ENCODE results near the gene DIPK1B. TPM values are rescaled to one million over a fixed set of nuclear protein-coding genes. Genes with fewer than 3 reads are reported as not detected.
"Not testable (repeated sequence)": the region's sequence is repeated elsewhere in the genome, so short reads cannot be mapped to it uniquely, and the experiment has no call there.

Gene DIPK1B
- polyA plus RNA-seq, 3 donors = 25.9 to 31.9 (median 27.3) TPM

DNA sequence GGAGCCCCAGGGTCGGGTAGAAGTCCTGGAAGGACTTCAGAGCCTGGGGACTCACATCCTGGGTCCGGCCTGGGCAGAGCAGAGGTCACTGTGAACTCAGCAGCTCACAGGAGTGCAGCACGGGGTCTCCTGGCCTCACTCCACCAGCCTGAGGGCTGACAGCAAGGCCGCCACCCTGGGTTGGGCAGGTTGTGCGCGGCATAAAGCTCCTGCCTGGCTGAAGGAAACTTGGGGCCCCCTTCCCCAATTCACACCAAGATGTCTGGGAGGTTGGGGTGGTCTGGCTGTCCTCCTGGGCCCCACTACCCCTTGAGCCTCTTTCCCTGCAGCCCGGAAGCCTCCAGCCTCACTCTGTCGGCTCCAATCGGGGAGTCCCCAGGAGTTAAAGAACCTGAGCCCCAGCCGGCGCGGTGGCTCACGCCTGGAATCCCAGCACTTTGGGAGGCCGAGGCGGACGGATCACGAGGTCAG, 49.9 kb downstream of the DIPK1B start:
- DNase-seq (ENCODE audit: low read depth in 3 of 3, low spot score in 2 of 3) = no peak

DNA sequence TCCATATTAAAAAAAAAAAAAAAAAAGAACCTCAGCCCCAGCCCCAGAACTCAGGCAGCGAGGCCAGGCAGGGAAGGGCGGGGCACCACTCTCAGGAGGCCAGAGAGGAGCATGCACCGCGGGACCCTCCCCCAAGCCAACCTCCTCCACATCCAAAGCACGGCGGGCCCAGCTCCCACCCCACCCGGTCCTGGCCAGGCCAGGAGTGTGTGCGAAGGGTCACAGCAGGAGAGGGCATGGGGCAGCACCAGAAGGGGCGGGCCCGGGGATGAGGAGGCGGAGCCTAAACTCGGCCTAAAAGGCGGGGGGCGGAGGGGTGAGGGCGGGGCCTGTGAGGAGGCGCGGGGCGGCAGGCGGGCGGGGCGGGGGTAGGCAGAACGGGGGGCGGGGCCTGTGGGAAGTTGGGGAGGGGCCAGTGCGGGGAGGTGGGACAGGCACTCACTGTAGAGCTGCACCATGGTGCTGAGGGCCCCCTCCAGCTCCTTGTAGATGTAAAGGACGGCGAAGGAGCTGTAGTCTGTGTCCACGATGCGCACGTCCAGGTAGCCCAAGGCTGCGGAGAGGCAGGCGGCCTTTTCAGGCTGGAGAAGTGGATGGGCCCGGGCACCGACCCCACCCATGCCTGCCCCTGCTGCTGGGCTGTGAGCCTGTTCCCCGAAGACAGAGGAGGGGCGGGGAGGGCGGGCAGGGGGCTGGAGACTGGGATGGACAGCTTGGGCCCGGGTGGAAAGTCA, 50.7 kb downstream of the DIPK1B start:
- no peak for DNase-seq (ENCODE audit: low read depth in 3 of 3, low spot score in 2 of 3)

DNA sequence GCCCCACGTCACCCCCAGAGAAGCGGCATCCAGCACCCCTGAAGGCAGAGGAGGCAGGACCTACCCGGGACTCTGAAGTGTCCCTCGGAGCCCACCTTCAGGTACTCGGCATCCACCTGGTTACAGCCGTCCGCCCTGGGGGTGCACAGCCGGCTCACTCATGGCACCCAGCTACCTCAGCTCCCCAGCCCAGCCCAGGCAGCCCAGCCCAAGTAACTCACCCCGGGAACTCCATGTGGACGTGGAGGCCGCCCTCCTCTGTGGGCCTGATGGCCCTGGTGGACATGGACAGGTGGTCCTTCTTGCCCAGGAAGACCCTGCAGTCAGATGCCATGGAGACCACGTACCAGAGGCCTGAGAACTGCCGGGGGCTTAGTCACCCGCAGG, 51.3 kb downstream of the DIPK1B start:
- DNase-seq (ENCODE audit: low read depth in 3 of 3, low spot score in 2 of 3) = no peak

DNA sequence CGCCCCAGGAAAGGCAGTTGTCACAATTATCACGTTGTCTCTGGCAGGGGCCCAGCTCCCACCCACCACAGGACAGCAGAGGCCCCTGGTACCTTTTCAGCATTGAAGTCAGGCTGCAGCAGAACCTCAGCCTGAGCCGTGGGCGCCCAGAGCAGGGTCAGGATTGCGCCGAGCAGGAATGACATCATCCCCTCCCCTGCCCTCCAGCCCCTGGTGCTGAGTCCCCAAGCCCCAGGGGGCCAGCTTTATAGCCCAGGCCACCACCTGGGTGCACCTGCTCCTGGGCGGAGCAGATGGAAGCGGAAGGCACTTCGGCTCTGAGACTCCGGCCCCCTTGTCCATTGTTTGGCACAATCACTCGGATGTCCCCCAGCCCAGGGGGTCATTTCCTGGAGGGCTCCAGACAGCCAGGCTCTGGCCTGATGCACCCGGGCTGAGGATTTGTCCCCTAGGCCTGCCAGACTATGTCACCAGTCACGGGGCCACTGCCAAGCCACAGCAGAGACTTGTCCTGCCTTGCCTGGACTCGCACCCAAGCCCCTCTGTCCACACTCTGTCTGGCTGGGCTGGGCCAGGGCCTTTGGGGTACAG, 52.0 kb downstream of the DIPK1B start, which contains the start of gene LCN15:
LCN15 (minus strand) TSS at position 218 of the 591 bp plus-strand sequence; CDS start at position 188, 30 bp downstream.
- DNase-seq (ENCODE audit: low read depth in 3 of 3, low spot score in 2 of 3) = no peak

DNA sequence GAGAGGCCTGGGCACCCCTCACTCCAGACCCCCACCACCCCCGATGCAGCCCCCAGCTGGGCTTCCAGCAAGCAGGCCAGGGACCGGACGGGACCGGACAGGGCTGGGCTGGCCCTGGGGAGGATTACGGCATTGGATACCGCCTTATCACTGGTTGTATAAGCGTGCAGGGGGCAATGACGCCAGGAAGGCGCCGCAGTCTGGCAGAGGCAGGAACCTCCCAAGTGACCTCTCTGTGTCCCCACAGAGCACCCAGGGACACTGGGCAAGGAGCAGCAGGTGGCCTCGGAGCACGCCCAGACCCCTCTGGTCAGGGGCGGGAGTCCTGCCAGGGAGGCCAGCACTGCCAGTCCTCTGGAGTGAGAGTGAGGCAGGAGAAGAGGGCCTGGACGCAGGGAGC, 52.7 kb downstream of the DIPK1B start:
- DNase-seq (ENCODE audit: low read depth in 3 of 3, low spot score in 2 of 3) = no peak

DNA sequence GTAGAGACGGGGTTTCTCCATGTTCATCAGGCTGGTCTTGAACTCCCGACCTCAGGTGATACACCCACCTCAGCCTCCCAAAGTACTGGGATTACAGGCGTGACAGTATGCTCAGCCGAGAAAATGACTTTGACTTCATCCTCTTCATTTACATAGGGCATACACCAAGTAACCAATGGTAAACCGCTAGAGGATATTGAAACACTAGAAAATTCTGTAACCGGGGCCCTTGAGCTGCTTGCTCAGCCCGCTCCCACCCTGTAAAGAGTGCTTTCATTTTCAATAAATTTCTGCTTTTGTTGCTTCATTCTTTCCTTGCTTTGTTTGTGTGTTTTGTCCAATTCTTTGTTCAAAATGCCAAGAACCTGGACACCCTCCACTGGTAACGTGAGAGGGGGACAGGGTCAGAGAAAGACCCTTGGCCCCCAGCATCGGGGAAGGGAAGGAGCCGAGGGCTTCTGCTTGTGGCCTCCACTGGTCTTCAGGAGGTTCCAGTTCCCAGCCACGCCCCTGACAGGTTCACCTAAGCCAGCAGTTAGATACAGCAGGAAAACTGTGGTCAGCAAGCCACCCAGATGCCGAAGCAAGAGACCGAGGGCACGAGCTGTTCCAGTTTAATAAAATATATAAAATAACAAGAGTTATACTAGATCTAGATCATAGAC, 53.5 kb downstream of the DIPK1B start:
- not testable (repeated sequence) for DNase-seq (ENCODE audit: low read depth in 3 of 3, low spot score in 2 of 3)

DNA sequence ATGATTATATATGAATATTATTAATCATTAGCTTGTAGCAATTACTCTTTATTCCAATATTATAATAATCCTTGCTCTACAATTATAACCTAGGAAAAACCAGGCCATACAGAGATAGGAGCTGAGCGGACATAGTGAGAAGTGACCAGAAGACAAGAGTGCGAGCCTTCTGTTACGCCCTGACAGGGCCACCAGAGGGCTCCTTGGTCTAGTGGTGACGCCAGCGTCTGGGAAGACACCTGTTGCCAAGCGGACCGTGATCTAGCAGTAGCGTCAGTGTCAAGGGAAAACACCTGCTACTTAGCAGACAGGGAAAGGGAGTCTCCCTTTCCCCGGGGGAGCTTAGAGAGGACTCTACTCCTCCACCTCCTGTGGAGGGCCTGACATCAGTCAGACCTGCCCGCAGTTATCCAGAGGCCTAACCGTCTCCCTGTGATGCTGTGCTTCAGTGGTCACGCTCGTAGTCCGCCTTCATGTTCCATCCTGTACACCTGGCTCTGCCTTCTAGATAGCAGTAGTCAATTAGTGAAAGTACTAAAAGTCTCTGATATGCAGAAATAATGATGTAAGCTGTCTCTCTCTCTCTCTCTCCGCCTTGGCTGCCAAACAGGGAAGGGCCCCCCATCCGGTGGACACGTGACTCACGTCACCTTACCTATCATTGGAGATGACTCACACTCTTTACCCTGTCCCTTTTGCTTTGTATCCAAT, 54.2 kb downstream of the DIPK1B start:
- not testable (repeated sequence) for DNase-seq (ENCODE audit: low read depth in 3 of 3, low spot score in 2 of 3)

DNA sequence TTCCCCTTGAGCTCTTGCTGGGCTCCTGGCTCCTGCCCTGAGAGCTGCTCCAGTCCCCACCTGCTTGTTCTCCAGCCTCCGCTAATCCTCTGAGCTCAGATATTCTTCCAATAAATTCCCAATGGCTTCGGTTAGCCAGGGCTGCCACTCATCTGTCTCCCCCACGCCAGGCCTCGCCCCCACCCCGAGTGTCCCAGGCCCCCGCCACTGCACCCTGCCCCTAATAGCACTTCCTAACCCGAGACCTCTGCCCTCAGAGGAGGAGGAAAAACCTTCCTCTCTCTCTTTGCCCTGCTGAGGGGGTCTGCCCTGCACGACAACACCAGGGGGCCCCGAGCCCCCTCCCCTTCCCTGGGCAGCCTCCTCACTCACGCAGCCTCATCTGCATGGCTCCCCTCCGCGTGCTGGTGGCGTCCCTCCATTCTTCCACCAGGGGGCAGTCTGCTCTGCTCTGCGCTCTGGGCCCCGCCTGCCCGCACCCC, 57.4 kb downstream of the DIPK1B start:
- no peak for DNase-seq (ENCODE audit: low read depth in 3 of 3, low spot score in 2 of 3)

DNA sequence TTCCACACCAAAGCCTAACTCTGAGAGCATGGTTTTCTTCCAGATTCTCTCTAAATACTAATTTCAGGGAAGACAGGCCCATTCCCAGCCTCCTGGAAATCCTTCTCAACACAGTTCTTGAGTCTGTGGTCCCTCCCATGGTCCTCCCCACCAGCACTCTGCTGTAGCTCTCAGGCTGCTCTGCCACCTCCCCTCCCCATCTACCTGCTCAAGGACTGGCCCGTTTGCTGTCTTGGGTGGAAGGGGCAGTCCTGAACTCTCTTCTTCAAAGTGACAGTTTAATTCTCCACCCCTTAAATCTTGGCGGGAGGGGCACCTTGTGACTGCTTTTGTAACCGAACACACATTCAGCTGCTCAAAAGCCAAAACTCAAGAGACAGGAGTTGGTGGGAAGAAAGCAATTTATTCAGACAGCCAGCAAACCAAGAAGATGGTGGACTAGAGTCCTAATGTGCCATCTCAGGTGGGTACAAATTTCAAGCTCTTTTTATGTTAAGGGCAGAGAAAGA, 59.6 kb downstream of the DIPK1B start:
- DNase-seq (ENCODE audit: low read depth in 3 of 3, low spot score in 2 of 3) = no peak

DNA sequence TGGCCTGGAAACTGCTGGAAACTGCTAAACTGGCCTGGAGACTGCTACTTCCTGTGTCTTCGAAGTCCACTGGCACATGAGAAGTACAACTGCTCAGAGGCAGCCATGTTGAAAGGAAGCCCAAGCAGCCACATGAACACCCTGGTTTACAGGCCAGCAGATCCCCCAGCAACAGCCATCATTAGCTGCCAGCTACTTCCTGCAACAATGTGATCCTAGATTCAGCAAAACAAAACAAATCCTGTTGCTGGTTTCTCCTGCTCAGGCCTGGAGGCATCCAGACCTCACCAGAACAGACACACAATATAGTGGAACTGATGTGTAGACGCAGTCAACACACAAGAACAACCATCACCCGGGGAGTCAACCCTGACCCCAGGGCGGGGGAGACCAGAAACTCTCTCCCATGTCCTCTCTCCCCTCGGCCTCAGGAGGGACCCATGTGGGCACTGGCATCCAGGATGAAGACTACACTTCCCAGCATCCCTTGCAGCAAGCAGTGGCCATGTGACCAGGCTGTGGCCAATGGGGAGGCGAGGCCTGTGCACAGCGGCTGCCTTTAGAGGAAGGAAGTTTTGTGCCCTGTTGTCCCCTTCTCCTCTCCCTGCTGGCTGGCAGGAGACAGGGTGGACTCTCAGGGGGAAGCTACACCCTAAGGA, 61.1 kb downstream of the DIPK1B start:
- DNase-seq (ENCODE audit: low read depth in 3 of 3, low spot score in 2 of 3) = no peak

Other genes starting within 250 kb of the DIPK1B start
- 10 to 100 TPM; 48.7 to 58.0 (median 56.8) TPM for gene SEC16A, start 229.5 kb upstream of the DIPK1B start, polyA plus RNA-seq (ENCODE audit: insufficient read length in 3 of 3)
- 10 to 100 TPM; 21.0 to 24.5 (median 22.3) TPM for gene NOTCH1, start 166.5 kb upstream of the DIPK1B start, polyA plus RNA-seq (ENCODE audit: insufficient read length in 3 of 3)
- 10 to 100 TPM; 42.9 to 51.6 (median 48.2) TPM for gene EGFL7, start 49.7 kb upstream of the DIPK1B start, polyA plus RNA-seq (ENCODE audit: insufficient read length in 3 of 3)
- gene AGPAT2, start 25.1 kb upstream of the DIPK1B start, polyA plus RNA-seq (ENCODE audit: insufficient read length in 3 of 3) = 10 to 100 TPM; 33.7 to 40.3 (median 34.5) TPM
- gene LCN10, start 30.4 kb downstream of the DIPK1B start, polyA plus RNA-seq (ENCODE audit: insufficient read length in 3 of 3) = 1 to 10 TPM in 2 of 3 donors, under 1 TPM in 1; 0.93 to 2.3 (median 1.2) TPM
- not detected for gene LCN6, start 36.0 kb downstream of the DIPK1B start, polyA plus RNA-seq (ENCODE audit: insufficient read length in 3 of 3)
- under 1 TPM; 0.11 to 0.17 (median 0.16) TPM for gene LCN8, start 45.7 kb downstream of the DIPK1B start, polyA plus RNA-seq (ENCODE audit: insufficient read length in 3 of 3)
- under 1 TPM in 1 of 3 donors, not detected in 2; 0.04 TPM for gene LCN15, start 51.9 kb downstream of the DIPK1B start, polyA plus RNA-seq (ENCODE audit: insufficient read length in 3 of 3)
- 10 to 100 TPM; 63.2 to 77.7 (median 67.1) TPM for gene TMEM141, start 78.8 kb downstream of the DIPK1B start, polyA plus RNA-seq (ENCODE audit: insufficient read length in 3 of 3)
- gene CCDC183, start 83.8 kb downstream of the DIPK1B start, polyA plus RNA-seq (ENCODE audit: insufficient read length in 3 of 3) = 1 to 10 TPM; 2.5 to 3.4 (median 2.9) TPM
- gene RABL6, start 95.4 kb downstream of the DIPK1B start, polyA plus RNA-seq (ENCODE audit: insufficient read length in 3 of 3) = 10 to 100 TPM; 58.6 to 61.1 (median 59.7) TPM
- under 1 TPM; 0.54 to 0.80 (median 0.64) TPM for gene AJM1, start 129.9 kb downstream of the DIPK1B start, polyA plus RNA-seq (ENCODE audit: insufficient read length in 3 of 3)
- 10 to 100 TPM; 59.9 to 76.5 (median 65.2) TPM for gene PHPT1, start 136.8 kb downstream of the DIPK1B start, polyA plus RNA-seq (ENCODE audit: insufficient read length in 3 of 3)
- gene MAMDC4, start 139.8 kb downstream of the DIPK1B start, polyA plus RNA-seq (ENCODE audit: insufficient read length in 3 of 3) = 1 to 10 TPM; 3.1 to 4.6 (median 4.3) TPM
- gene EDF1, start 153.7 kb downstream of the DIPK1B start, polyA plus RNA-seq (ENCODE audit: insufficient read length in 3 of 3) = 100 to 1,000 TPM; 349 to 395 (median 374) TPM
- 10 to 100 TPM; 10.1 to 14.0 (median 10.1) TPM for gene TRAF2, start 173.9 kb downstream of the DIPK1B start, polyA plus RNA-seq (ENCODE audit: insufficient read length in 3 of 3)
- gene FBXW5, start 232.2 kb downstream of the DIPK1B start, polyA plus RNA-seq (ENCODE audit: insufficient read length in 3 of 3) = 10 to 100 TPM; 32.5 to 43.5 (median 38.4) TPM
- under 1 TPM; 0.28 to 0.58 (median 0.46) TPM for gene C8G, start 232.7 kb downstream of the DIPK1B start, polyA plus RNA-seq (ENCODE audit: insufficient read length in 3 of 3)
- gene LCN12, start 239.7 kb downstream of the DIPK1B start, polyA plus RNA-seq (ENCODE audit: insufficient read length in 3 of 3) = 10 to 100 TPM; 13.1 to 18.8 (median 15.9) TPM